IPS-NIHi11 (cell line): ENCODE measurements around the gene IFI27.

ENCODE experiments used
- DNase-seq: peaks from one replicate; pipeline ENCODE4 v3.0.0; 2012; ENCODE audit warnings: mixed read lengths, low spot score

Gene IFI27

GRCh38 chr14:94102768-94103482, 7.6 kb upstream of the IFI27 start:
- DNase-seq: no peak

GRCh38 chr14:94103554-94104150, 6.9 kb upstream of the IFI27 start:
- DNase-seq: no peak

GRCh38 chr14:94104731-94105130, 5.8 kb upstream of the IFI27 start:
- no peak for DNase-seq

GRCh38 chr14:94109915-94110250, 653 bp upstream of the IFI27 start:
- DNase-seq: no peak

GRCh38 chr14:94111276-94112095, 950 bp downstream of the IFI27 start:
- no peak for DNase-seq

GRCh38 chr14:94112513-94113063, 2.1 kb downstream of the IFI27 start:
- no peak for DNase-seq

- no peak for DNase-seq
Measured at GRCh38 chr14:94113073-94113472, 2.5 kb downstream of the IFI27 start.

GRCh38 chr14:94113490-94113889, 3.0 kb downstream of the IFI27 start:
- no peak for DNase-seq

GRCh38 chr14:94113908-94114588, 3.5 kb downstream of the IFI27 start:
- DNase-seq: no peak

- DNase-seq: no peak
Measured at GRCh38 chr14:94114589-94115057, 4.1 kb downstream of the IFI27 start.

- no peak for DNase-seq
Measured at GRCh38 chr14:94115058-94115591, 4.6 kb downstream of the IFI27 start.

GRCh38 chr14:94115631-94116030, 5.1 kb downstream of the IFI27 start:
- no peak for DNase-seq

- DNase-seq: no peak
Measured at GRCh38 chr14:94116701-94117100, 6.2 kb downstream of the IFI27 start.

GRCh38 chr14:94117856-94118255, 7.3 kb downstream of the IFI27 start:
- no peak for DNase-seq

GRCh38 chr14:94119071-94119470, 8.5 kb downstream of the IFI27 start:
- no peak for DNase-seq

- no peak for DNase-seq
Measured at GRCh38 chr14:94120667-94121340, 10.3 kb downstream of the IFI27 start.

- DNase-seq: no peak
Measured at GRCh38 chr14:94121485-94121884, 10.9 kb downstream of the IFI27 start.

GRCh38 chr14:94122438-94122837, 11.9 kb downstream of the IFI27 start:
- DNase-seq: no peak

- no peak for DNase-seq
Measured at GRCh38 chr14:94123296-94123695, 12.8 kb downstream of the IFI27 start.

GRCh38 chr14:94123868-94124267, 13.3 kb downstream of the IFI27 start:
- no peak for DNase-seq
